CD4-positive, alpha-beta T cell treated with Interleukin-1 beta for 1 hour (primary cell): ENCODE results near the gene RNH1.

ENCODE experiments used
- DNase-seq, 2 donors: peaks; one replicate each; pipeline ENCODE4 v3.0.0-alpha.2; 2020 to 2022

Gene RNH1

DNA sequence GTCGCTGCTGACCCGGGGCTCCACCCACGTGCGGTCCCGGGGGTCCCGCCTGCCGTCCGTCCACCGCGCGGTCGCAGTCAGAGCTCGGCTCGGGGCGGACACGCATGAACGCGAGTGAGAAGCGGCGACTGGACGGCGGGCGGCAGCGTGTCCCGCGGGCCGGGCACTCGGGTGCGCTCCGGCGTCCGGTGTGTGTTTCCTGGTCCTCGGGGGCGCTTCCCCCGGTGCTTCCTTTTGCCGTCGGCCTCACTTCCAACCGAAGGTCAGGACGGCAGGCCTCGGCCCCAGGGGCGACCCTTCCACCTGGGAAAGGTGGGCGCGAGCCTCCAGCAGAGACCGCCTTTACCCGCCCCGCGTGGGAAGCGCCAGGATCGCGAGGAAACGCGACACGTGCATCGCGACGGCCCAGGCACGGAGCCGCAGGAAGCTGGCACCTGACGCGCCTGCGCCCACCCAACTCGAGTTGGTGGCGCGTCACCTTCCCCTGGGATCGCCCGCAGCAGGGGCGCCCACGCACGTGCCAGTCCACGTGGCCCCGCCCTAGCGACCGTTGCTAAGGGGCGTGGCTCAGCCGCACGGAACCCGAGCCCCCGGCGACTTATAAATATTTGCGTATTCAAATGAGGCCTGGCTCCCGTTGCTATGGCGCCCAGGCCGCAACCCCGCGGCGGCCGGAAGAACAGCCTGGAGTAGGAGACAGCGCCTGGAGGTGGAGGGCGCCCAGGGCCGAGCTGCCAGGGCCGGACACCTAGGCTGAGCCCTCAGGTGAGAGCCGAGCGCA, 30.0 kb upstream of the RNH1 start, which contains the start of gene LRRC56:
TSS of gene LRRC56 (plus strand) at position 687 of the 781 bp plus-strand sequence. CDS start 3,158 bp downstream, outside the sequence.
- peak; percentile 96 to 97 for DNase-seq

DNA sequence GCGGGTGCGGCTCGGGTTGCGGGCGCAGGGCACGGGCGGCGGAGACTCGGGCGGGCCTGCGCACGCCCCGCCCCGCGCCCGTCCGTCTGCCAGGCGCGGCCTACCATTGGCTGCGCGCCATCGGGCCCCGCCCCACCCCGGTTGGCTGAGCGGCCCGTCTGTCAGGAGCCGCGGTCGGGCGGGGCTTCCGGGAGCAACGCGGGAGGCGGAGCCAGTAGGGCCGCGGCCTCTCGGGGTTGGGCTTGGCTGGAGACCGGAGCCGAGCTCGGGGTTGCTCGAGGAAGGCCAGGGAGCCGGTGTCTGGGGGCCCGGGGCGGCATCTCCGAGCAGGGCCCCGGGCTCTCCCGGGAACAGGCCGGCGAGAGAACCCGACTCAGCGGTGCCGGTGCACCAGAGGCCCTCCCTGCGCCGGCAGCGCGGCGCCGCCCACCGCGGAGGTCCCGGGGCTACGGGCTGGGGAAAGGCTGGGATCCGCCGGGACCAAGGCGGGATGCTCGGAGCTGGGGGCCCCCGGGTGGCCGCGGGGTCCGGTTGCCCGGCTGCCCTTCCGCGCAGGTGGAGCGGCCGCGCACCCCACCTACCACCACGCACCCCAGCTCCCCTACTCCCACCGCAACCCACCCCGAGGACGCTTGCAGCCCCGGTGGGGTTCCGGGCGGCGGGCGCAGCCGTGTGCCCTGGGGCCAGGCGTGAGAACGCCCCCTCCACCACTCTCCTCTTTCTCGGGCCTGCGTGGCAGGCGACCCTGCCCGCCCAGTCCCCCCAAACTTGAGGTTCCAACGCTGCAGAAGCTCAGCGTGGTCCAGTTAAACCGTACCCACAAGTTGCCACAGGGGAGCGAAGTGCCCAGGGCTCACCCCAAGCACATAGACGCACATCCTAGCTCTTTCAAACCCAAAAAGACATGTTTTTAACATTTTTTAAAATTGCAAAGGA, 28.7 kb upstream of the RNH1 start, which contains the start of gene HRAS:
TSS of gene HRAS (minus strand) at position 58 of the 936 bp plus-strand sequence.
- DNase-seq, result peak; percentile 96

DNA sequence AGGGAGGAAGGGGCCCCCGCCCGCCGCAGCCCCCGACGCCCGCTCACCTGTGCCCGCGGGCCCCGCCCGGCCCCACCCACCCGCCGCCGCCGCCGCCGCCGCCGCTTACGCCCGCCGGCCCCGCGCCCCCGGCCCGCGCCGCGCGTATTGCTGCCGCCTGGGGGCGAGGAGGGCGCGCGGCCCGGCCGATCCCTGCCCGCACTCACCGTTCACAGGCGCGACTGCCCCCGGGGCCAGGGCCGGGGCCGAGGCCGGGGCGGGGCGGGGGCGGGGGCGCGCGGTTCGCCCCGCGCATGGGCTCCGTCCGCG, 28.1 kb upstream of the RNH1 start:
- no peak for DNase-seq

DNA sequence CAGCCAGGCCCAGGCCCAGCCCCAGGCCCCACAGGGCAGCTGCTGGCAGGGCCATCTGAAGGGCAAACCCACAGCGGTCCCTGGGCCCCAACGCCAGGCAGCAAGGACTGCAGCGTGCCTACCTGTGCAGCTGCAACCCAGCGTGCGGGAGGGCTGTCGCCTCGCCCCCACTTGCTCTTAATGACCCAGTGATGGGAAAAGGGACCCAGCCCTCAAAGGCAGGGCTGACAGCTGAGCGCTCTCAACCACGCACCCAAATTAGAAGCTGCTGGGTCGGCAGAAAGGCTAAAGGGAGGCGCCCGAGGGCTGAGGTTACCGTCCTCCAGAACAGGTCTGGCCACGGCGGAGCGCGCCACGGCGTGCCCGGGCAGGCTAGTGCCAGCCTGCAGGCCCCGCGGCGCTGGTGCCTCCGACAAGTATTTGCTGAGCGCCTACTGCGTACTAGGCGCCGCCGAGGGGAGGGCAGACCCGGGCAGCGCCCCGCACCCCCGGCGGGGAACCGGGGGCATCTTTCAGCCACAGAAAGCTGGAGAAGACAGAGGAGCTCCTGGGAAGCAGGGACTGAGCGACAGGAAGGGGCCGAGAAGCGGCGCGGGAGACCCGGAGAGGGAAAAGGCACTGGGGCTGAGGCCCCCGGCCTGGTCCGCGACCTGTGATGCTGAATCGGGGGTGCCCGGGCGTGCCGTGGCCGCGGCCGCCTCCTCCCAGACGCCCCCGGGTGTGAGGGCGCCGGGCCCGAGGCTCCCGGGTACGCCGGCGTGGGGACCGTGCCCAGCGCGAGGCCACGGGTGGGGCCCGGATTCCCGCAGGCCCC, 27.6 kb upstream of the RNH1 start:
- no peak for DNase-seq

DNA sequence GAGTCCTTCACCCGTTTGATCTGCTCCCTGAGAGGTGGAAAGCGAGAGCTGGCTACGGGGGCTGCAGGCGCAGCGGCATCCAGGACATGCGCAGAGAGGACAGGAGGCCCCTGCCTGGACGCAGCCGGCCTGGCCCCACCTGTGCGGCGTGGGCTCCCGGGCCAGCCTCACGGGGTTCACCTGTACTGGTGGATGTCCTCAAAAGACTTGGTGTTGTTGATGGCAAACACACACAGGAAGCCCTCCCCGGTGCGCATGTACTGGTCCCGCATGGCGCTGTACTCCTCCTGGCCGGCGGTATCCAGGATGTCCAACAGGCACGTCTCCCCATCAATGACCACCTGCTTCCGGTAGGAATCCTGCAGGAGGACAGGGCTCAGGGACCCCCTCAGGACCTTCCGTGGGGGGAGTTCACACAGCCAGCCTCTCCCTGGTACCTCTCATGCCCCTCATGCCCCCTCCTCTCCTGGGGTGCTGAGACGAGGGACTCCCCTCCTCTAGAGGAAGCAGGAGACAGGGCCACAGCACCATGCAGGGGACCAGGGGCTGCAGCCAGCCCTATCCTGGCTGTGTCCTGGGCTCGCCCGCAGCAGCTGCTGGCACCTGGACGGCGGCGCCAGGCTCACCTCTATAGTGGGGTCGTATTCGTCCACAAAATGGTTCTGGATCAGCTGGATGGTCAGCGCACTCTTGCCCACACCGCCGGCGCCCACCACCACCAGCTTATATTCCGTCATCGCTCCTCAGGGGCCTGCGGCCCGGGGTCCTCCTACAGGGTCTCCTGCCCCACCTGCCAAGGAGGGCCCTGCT, 26.7 kb upstream of the RNH1 start:
- no peak for DNase-seq

DNA sequence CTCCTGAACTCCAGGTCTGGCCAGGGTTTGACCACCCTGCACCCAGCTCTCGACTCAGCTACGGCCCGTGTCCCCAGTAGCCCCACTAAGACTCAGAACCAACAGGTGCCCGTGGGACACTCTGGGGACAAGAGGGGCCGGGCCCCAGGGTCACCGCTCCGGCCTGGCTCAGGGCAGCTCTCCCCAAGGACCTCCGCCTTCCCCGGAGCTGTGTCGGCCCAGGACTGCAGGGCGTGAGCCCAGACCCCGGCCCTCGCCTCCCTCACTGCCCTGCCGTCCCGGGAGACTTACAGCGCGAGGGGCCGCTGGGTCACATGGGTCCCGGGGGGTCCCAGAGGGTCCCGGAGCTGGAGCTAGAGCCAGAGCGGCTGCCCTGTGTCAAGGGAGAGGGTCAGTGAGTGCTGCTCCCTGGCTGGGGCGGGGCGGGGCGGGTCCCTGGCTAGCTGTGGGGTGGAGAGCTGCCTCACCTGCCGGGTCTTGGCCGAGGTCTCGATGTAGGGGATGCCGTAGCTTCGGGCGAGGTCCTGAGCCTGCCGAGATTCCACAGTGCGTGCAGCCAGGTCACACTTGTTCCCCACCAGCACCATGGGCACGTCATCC, 26.0 kb upstream of the RNH1 start:
- no peak for DNase-seq

DNA sequence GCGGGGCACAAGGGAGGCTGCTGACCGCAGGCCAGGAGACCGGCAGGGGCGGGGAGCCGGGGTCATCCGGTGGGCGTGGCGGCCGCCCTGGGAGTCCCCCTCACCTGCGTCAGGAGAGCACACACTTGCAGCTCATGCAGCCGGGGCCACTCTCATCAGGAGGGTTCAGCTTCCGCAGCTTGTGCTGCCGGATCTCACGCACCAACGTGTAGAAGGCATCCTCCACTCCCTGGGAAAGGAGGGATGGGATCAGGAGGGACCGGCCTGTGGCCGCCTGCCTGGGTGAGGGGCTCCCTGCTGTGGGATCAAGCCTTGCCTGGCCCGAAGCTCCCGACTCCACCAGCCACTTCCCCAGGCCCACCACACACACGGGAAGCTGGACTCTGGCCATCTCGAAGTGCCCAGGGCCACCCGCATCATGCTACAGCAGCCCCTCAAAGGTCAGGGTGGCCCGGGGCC, 25.5 kb upstream of the RNH1 start:
- no peak for DNase-seq

DNA sequence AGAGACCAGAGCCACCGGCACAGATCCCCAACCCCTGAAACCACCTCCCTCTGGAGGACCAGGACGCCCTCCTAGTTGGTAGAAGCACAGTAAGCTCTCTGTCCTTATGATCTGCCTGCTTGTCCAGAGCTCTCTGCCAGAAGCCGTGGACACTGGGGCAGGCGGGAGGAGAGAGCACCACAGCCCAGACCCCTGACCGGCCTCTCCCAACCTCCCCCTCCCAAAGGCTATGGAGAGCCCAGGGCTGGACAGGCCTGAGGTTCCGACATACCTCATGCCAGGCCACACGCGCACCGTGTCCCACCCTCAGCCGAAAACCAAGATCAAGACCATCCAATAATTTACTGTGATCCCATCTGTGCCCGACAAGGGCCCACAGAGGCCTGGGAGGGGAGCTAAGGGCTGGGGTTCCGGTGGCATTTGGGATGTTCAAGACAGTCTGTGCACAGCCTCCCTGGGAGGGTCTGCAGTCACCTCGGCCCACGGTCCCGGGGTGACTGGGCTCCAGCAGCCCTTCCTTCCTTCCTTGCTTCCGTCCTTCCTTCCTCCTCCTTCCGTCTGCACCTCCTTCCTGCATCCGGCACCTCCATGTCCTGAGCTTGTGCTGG, 25.0 kb upstream of the RNH1 start:
- no peak for DNase-seq

DNA sequence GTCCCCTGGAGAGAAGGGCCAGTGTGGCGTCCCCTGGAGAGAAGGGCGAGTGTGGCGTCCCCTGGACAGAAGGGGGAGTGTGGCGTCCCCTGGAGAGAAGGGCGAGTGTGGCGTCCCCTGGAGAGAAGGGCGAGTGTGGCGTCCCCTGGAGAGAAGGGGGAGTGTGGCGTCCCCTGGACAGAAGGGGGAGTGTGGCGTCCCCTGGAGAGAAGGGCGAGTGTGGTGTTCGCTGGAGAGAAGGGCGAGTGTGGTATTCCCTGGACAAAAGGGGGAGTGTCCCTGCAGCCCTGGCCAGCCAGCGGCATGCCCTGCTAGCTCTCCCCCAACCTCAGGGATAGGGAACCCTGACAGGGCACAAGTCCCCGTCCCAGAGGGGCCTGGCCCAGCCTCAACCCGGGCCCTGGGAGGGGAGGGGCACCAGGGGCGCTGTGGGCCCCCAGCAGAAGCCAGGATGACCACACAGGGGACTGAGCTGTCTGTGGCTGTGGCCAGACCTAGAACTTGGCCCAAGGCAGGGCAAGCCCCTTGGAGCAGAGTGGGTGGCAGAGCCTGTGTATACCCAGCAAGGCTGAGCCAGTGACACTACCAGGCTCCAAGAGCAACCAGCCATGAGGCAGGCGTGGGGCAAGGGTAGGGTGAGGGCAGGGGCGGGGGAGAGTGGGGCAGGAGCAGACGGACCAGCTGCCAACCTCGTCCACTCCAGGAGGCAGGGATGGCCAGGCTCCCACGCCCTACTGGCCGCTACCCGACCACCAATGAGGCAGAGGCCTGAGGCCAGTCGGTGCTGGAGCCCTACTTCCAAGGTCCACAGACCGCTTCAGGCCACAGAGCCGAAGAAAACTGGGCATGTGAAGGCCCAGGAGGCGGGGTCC, 24.2 kb upstream of the RNH1 start:
- DNase-seq, result no peak

DNA sequence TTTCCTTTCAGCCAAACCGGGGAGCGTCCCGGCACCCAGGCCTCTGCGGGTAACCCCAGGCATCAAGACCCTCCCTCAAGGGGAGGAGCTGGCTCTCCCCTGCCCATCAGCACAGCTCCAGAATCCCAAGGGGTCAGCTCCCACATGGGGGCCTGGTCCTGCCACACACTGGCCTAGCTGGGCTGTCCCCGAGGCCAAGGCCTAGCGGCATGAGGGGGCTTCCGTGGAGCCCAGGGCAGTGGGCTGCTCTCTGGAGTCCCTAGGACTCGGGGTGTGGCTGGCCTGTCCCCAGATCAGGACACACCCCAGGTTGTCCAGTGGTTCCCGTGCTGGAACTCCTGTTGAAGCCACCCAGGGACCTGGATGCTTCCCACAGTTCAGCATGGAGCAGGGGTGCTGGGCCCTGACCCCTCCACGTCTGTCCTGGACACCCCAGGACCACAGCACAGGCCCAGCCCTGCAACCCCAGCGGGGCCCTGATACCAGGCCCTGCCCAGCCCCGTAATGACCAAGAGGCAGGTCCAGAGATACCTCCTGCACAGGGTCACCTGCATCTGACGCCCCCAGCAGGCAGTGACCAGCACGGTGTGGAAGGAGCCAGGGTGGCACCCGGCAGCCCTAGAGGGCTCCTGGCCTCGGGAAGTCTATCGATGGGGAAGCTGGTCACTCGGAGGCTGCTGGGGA, 22.8 kb upstream of the RNH1 start:
- DNase-seq, result no peak

DNA sequence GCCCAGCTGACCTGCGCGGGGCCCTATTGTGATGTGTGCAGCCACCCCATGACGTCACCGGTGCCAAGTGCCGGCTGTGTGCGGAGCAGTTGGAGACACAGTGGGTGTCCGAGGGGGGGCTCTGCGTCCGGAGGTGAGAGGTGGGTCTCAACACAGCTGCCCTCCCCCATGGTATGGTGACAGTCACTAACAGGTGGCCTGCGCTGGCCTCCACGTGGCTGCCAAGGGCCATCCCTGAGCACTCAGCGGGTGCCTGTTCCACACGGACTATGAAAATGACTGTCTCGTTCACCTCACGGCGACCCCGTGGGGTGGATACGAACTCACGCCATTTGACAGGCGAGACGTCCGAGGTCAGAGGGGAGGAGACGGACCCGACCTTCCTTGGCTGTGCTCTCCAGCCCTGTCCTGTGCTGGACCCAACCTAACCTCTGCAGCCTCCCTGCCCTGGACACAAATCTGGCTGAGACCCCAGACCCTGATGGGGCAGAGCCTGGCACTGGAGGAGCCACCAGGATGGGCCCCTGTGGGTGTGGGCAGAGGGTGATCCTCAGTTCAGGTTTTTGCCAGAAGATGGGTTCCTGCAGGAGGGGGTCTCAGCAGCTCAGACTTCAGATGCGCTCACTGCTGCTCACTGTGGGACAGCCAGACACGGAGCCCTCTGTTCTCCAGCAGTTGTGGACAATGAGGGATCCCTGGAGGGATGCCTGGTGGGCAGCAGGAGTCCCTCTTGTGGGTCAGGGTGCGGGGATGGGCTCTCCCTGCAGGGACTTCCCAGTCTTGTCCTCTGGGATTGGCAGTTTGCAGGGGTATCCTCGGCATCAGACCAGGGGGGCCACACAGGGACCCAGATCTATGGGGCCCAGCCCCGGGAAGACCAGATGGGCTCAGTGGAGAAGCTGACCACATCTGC, 22.0 kb upstream of the RNH1 start:
- no peak for DNase-seq

DNA sequence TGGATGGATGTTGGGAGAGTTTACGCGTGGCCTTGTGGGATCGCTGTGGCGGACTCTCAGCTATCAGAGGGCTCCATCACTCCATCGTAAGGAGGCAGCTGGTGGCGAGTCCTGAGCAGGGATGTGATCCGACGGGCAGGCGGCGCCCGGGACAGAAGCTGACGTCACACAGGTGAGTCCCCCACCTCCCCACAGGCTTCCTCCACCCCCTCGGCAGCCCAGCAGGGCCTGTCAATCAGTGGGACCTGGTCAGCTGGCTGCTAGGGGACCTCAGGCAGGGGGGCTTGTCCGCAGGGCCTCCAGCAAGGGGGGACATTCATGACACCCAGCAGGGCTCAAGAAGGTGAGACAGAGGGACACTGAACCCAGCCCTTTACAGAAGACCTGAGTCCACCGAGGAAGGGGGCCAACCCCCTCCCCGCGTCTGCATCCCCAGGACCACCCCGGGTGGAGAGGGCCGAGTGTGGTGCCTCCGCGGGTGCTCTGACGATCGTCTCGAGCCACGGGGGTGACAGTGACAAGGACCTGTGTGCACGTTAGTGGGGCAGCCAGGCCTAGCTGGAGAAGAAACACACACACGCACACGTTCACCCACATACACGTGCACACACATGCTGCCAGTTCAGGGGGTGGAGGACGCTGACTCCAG, 21.2 kb upstream of the RNH1 start:
- no peak for DNase-seq

DNA sequence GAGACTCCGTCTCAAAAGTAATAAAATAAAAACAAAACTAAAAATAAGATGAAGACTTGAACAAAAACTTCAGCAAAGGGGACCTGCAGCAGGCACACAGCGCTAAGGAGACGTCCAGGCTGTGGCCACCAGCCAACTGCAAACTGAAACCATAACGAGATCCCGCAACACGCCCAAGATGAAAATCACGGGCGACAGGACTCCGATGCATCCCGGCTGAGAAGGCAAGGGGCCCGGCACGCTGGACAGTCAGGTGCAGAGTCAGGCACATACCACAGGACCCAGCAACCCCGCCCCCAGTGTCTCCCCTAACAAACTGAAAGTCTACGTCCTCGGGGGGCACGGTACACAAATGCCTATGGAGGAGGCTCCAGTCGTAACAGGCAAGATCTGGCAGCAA, 19.1 kb upstream of the RNH1 start:
- no peak for DNase-seq

DNA sequence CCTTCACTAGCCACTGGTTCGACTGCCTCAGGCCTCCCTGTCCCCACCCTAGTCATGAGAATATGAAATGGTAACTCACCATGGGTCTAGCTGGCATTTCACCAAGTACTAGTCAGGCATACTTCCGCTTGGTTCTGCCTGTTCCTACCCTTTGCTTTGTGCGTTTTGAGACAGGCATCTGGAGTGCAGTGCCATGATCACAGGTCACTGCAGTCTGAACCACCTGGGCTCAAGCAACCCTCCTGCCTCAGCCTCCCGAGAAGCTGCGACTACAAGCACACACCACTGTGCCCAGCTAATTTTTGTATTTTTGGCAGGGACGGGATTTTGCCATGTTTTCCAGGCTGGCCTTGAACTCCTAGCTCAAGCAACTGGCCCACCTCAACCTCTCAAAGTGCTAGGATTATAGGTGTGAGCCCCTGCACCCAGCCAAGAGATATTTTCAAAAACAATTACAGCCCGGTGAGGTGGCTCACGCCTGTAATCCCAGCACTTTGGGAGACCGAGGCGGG, 14.2 kb upstream of the RNH1 start:
- DNase-seq, result no peak

DNA sequence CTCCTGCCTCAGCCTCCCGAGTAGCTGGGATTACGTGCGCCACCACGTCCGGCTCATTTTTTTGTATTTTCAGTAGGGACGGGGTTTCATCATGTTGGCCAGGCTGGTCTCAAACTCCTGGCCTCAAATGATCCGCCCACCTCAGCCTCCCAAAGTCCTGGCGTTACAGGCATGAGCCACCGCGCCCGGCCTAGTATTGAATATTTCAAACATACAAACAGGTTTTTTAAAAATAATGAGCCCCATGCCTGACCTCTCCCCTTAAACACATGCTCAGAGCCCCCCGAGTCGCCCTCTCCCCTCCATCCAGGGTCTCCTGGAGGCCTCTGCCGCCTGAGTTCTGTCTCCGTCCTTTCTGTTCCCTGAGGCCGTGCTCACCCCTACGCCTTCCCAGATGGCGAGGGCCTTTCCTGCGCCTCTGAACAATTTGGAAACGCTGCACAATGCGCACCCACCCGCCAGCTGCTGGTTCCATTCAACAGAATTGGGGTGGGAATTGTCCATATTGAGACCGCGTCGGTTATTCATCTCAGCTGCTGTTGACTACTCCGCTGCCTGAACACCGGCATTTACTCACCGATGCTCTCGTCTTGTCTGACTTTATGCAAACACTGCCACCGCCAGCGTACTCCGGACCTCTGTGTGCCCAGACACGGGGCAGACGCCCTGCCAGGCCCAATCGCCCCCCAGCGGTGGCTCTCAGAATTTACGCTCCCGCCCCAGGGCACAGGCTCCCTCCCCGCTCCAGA, 13.6 kb upstream of the RNH1 start:
- no peak for DNase-seq

DNA sequence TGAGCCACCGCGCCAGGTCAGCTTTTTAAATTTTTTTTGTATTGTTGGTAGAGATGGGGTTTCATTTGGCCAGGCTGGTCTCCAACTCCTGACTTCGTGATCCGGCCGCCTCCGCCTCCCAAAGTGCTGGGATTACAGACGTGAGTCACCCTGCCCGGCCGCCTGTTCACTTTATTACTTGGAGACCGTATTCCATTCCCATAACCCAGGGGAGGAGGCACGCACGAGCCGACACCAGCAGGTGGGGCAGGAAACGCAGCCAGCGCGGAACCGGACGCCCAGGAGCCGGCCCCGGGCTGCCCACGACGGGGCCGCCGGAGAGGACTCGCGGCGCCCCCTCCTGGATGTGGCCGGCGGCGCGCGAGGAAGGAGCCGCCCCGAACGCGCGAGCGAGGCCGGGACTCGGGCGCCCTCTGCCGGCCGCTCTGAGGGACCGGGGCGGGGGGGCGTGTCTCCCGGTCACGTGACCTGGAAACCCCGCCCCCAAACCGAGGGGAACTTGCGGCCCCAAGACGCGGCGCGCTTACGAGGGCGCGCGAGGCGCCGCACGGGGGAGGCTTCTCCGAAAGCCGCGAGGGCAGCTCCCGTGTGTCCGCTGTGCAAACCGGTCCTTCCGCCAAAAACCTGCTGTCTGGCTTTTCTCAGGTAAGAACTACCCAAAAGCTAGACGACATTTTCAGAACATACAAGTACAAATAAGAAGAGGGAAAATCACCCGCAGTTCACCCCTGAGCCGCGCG, 11.6 kb upstream of the RNH1 start:
- peak; percentile 87 to 90 for DNase-seq
